Activated naive CD8-positive, alpha-beta T cell treated with anti-CD3 and anti-CD28 coated beads, Interleukin-2, amount 10 ng/mL, durations not matched to agents 7 days and 5 days (primary cell): Measurements from ENCODE around the gene GIPR. TPM values are rescaled to one million over a fixed set of nuclear protein-coding genes. Genes with fewer than 3 reads are reported as not detected.

Source experiments
- ATAC-seq: fragments of 150-1000 bp; cut with Tn5 transposase; one replicate; pipeline ENCODE4 v1.10.0; 2021; ENCODE audit warnings: low read depth, moderate library complexity
- POLR2A ChIA-PET: fragments of 350-600 bp; sonication (Branson Sonifier 250); formaldehyde crosslinking; loops from one replicate; lab custom pipeline; 2021; ENCODE audit warnings: antibody characterized with exemption; lab: Charles Lee
- DNase-seq: peaks from one replicate; pipeline ENCODE4 v3.0.0; 2021
- H3K27ac Mint-ChIP-seq: one replicate; pipeline ENCODE4 v1.8.0; 2022; ENCODE audit warnings: mild to moderate bottlenecking, mixed read lengths
- H3K27me3 Mint-ChIP-seq: one replicate; pipeline ENCODE4 v1.8.0; 2022; ENCODE audit warnings: mild to moderate bottlenecking, moderate library complexity, mixed read lengths
- H3K36me3 Mint-ChIP-seq: one replicate; pipeline ENCODE4 v1.8.0; 2021; ENCODE audit warnings: mild to moderate bottlenecking, mixed read lengths
- H3K4me1 Mint-ChIP-seq: one replicate; pipeline ENCODE4 v1.8.0; 2021; ENCODE audit warnings: mixed read lengths
- H3K4me3 Mint-ChIP-seq: one replicate; pipeline ENCODE4 v1.8.0; 2022; ENCODE audit warnings: mild to moderate bottlenecking, moderate library complexity, mixed read lengths
- H3K9me3 Mint-ChIP-seq: one replicate; pipeline ENCODE4 v1.8.0; 2021; ENCODE audit warnings: mixed read lengths
- total RNA-seq, 2 experiments: library from RNA; stranded (reverse); gene quantifications; one replicate each; pipeline ENCODE4 v1.2.3, GENCODE V29; 2021

GIPR gene
- total RNA-seq, 2 experiments from 2014 or later: 18.4 to 19.3 TPM

DNA sequence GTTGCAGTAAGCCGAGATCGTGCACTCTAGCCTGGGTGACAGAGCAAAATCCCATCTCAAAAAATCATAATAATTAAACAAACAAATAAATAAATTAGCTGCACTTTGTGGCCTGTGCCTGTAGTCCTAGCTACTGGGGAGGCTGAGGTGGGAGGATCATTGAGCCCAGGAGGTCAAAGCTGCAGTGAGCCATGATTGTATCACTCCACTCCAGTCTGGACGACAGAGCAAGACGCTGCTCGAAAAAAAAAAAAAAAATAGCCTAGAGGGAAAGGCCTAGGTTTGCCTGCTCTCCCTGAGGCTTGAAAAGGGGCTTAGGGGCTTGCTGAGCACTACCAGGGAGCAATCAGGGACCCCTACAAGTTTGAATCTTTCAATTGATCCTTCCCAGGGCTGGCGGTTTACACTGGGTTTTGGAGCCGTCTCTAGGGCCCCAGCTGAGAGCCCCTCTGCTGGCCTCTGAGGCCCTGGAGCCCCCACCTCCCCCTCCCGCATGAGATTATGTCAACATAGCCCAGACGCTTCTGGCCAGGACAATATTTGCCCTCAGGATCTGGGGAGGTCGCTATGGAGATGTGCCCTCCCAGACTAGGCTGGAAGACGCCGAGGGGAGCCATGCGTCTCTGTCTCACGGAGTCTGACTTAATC lies 10.4 kb upstream of the GIPR start:
- peaks cover 6% of the 10 kb centered on the region for H3K27me3 Mint-ChIP-seq
- ATAC-seq: no peak
- H3K4me3 Mint-ChIP-seq: no peak overlapping the region
- POLR2A ChIA-PET: interaction anchor here (0.6 kb wide), 1 partner anchor 656 kb away, joined by 4 read pairs; no protein-coding TSS in a partner anchor
- DNase-seq: no peak
- H3K36me3 Mint-ChIP-seq: no peaks in the 10 kb centered on the region
- H3K4me1 Mint-ChIP-seq: no peaks in the 10 kb centered on the region
- no peak overlapping the region for H3K27ac Mint-ChIP-seq
- H3K9me3 Mint-ChIP-seq: no peaks in the 10 kb centered on the region

DNA sequence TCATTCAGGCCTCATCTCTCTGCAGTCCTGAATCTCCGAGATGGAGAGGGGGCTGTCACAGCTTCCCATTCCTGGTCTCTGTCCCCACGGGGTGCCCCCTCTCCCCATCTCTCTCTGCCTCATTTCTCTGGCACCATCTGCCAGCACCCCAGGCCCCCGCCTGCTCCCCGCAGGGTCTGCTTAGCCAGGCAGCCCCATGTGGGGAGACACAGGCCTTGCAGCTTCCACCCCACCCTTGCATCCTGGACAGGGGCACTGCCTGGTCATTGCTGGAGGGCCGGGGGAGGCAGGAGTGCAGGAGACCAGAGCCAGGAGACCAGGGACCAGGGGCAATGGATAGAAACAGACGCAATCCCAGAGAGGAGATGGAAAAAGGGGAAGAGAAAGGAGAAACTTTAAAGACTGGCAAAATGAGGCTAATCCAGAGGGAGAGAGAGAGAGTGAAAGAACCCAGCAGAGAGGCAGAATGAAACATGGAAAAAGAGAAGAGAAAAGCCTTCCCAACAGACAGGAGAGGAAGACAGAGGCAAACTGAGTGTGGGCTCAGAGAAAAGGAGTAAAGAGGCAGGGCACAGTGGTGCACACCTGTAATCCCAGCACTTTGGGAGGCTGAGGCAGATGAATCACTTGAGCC lies 8.8 kb upstream of the GIPR start:
- H3K9me3 Mint-ChIP-seq: no peaks in the 10 kb centered on the region
- H3K36me3 Mint-ChIP-seq: no peaks in the 10 kb centered on the region
- POLR2A ChIA-PET: no interaction called here
- no peak overlapping the region for H3K27ac Mint-ChIP-seq
- H3K4me3 Mint-ChIP-seq: no peak overlapping the region
- ATAC-seq (no peak), DNase-seq (no peak)
- peaks cover 9% of the 10 kb centered on the region for H3K27me3 Mint-ChIP-seq
- H3K4me1 Mint-ChIP-seq: peaks cover 3% of the 10 kb centered on the region

DNA sequence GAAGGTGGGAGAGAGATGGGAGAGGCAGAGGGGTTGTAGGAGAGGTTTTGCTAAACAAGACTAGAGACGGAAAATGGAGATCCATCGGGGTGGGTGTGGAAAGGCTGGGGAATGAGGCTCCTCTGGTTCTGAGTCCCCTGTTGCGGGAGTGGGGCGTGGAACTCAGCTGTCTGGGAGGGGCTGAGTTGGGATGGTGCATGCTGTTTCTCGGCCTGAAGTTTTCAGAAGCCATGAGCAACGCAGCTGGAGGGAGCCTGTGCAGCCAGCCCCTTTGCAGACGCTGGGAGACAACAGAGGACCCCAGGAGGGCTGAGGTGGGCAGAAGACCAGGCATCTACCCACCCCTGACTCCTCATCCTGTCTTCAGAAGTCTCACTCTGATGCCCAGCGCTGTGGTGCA lies 7.4 kb upstream of the GIPR start:
- no peak overlapping the region for H3K27ac Mint-ChIP-seq
- no peaks in the 10 kb centered on the region for H3K36me3 Mint-ChIP-seq
- POLR2A ChIA-PET: no interaction called here
- DNase-seq (no peak), ATAC-seq (no peak)
- no peak overlapping the region for H3K4me3 Mint-ChIP-seq
- H3K9me3 Mint-ChIP-seq: no peaks in the 10 kb centered on the region
- peaks cover 3% of the 10 kb centered on the region for H3K4me1 Mint-ChIP-seq
- H3K27me3 Mint-ChIP-seq: peaks cover 9% of the 10 kb centered on the region

GRCh38 chr19:45663800-45664199 lies 4.2 kb upstream of the GIPR start:
- Mint-ChIP-seq H3K27me3 (peaks cover 9% of the 10 kb centered on the region), H3K9me3 (no peaks in the 10 kb centered on the region), H3K4me1 (peaks cover 14% of the 10 kb centered on the region), H3K4me3 (no peak overlapping the region), H3K27ac (no peak overlapping the region), H3K36me3 (no peaks in the 10 kb centered on the region)
- POLR2A ChIA-PET: interaction anchor here (0.7 kb wide), 1 partner anchor 18 kb away, joined by 3 read pairs; no protein-coding TSS in a partner anchor
- ATAC-seq: no peak
- DNase-seq: no peak

DNA sequence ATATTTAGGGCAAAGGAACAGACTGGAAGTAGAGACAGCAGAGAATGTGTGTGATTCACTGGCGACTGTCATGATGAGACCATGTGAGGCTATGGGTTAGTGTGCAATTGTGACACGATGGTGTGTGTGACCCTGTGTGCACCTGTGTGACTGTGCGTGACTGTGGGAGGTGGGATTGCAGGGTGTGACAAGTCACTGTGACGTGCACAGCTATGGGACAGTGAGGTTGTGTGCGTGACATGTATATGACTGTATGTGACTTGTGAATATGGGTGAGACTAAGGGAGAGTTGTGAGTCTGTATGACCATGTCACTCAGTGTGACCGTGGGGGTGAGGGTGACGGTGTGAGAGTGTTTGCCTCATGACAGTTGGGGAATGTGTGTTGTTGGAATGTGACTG lies 3.4 kb upstream of the GIPR start:
- peaks cover 11% of the 10 kb centered on the region for H3K27me3 Mint-ChIP-seq
- H3K9me3 Mint-ChIP-seq: no peaks in the 10 kb centered on the region
- POLR2A ChIA-PET: no interaction called here
- H3K4me1 Mint-ChIP-seq: peaks cover 18% of the 10 kb centered on the region
- no peak overlapping the region for H3K4me3 Mint-ChIP-seq
- ATAC-seq (no peak), DNase-seq (no peak)
- no peaks in the 10 kb centered on the region for H3K36me3 Mint-ChIP-seq
- no peak overlapping the region for H3K27ac Mint-ChIP-seq

GRCh38 chr19:45668342-45668871 lies 386 bp downstream of the GIPR start:
- ATAC-seq (peak; percentile 8), DNase-seq (peak; percentile 56)
- Mint-ChIP-seq H3K36me3 (no peaks in the 10 kb centered on the region), H3K27ac (peak overlapping the region; percentile 89), H3K4me1 (peaks cover 29% of the 10 kb centered on the region), H3K9me3 (no peaks in the 10 kb centered on the region), H3K27me3 (peaks cover 15% of the 10 kb centered on the region), H3K4me3 (peak overlapping the region; percentile 92)
- POLR2A ChIA-PET: interaction anchor here (0.8 to 1.4 kb wide), 4 partner anchors 8 to 27 kb away, joined by 3 to 6 read pairs (median 4); partner anchors contain the start of gene SNRPD2

- no peaks in the 10 kb centered on the region for H3K9me3 Mint-ChIP-seq
- POLR2A ChIA-PET: interaction anchor here (0.8 to 1.3 kb wide), 3 partner anchors 9 to 25 kb away, joined by 3 to 5 read pairs (median 5); partner anchors contain the start of genes QPCTL and SNRPD2
- peaks cover 26% of the 10 kb centered on the region for H3K4me1 Mint-ChIP-seq
- peak; percentile 22 for ATAC-seq
- H3K36me3 Mint-ChIP-seq: no peaks in the 10 kb centered on the region
- H3K27ac Mint-ChIP-seq: no peak overlapping the region
- DNase-seq: peak; percentile 89
- H3K27me3 Mint-ChIP-seq: peaks cover 17% of the 10 kb centered on the region
- peak overlapping the region; percentile 92 for H3K4me3 Mint-ChIP-seq
These were observed 2.8 kb downstream of the GIPR start for GRCh38 chr19:45670670-45671453.

- H3K4me1 Mint-ChIP-seq: peaks cover 14% of the 10 kb centered on the region
These were observed 6.9 kb downstream of the GIPR start for GRCh38 chr19:45674946-45675345.

DNA sequence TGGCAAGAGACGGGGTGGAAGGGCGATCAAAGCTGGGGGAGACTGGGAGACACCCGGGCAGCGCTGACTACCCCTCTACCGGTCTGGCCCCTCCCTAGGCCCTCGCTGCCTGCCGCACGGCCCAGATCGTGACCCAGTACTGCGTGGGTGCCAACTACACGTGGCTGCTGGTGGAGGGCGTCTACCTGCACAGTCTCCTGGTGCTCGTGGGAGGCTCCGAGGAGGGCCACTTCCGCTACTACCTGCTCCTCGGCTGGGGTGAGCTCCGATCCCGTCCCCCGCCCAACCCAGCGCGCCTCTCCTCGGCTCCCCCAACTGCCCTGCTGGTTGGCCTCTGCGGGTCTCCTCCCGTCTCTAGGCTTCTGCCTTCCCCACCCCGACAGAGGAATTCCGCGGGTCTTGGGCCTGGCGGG lies 8.8 kb downstream of the GIPR start:
- peaks cover 11% of the 10 kb centered on the region for H3K4me1 Mint-ChIP-seq
- peak; percentile 65 for DNase-seq
- POLR2A ChIA-PET: interaction anchor here (1.1 to 2.6 kb wide), 3 partner anchors 15 to 41 kb away, joined by 3 to 18 read pairs (median 7); partner anchors contain the start of genes QPCTL and SNRPD2
- no peaks in the 10 kb centered on the region for H3K9me3 Mint-ChIP-seq
- H3K27ac Mint-ChIP-seq: peak overlapping the region; percentile 34
- no peaks in the 10 kb centered on the region for H3K36me3 Mint-ChIP-seq
- H3K27me3 Mint-ChIP-seq: peaks cover 6% of the 10 kb centered on the region
- H3K4me3 Mint-ChIP-seq: peak overlapping the region; percentile 89
- peak; percentile 49 for ATAC-seq

More at GRCh38 chr19:45674946-45675345, 6.9 kb downstream of the GIPR start:
- no peak for DNase-seq
- Mint-ChIP-seq H3K36me3 (no peaks in the 10 kb centered on the region), H3K27me3 (peaks cover 18% of the 10 kb centered on the region), H3K27ac (no peak overlapping the region), H3K9me3 (no peaks in the 10 kb centered on the region), H3K4me3 (no peak overlapping the region)
- POLR2A ChIA-PET: no interaction called here
- no peak for ATAC-seq

DNA sequence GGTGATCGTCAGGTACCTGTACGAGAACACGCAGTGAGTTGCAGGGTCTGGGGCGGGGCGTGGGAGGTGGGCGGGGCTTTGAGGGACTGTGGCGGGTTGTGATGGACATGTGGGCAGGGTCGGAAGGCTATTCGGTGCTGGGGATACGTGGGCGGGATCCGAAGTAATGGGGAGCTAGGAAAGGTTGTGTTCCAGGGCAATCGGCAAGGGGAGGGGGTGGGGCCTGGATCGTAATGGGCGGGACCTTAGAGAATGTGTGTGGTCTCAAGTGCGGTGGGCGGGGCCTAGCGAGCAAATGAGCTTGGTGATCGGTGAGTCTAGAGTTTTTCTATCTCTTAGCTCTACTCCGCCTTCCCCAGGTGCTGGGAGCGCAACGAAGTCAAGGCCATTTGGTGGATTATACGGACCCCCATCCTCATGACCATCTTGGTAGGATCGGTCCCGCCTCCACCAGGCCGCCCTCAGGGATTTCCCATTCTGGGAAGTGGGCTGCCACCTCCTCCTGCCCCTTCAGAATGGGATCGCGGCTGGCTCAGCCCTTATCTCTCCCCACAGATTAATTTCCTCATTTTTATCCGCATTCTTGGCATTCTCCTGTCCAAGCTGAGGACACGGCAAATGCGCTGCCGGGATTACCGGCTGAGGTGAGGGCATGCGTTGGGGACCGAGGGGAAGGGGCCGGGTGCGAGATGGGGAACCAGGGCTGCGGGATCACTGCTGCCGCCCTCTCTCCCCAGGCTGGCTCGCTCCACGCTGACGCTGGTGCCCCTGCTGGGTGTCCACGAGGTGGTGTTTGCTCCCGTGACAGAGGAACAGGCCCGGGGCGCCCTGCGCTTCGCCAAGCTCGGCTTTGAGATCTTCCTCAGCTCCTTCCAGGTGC lies 9.6 kb downstream of the GIPR start:
- POLR2A ChIA-PET: interaction anchor here (0.7 to 2.6 kb wide), 4 partner anchors 10 to 40 kb away, joined by 3 to 18 read pairs (median 5); partner anchors contain the start of genes GIPR, QPCTL and SNRPD2
- H3K4me3 Mint-ChIP-seq: peak overlapping the region; percentile 89
- peak overlapping the region; percentile 80 for H3K27ac Mint-ChIP-seq
- peaks cover 6% of the 10 kb centered on the region for H3K27me3 Mint-ChIP-seq
- H3K9me3 Mint-ChIP-seq: no peaks in the 10 kb centered on the region
- peak; percentile 59 for ATAC-seq
- H3K4me1 Mint-ChIP-seq: peaks cover 13% of the 10 kb centered on the region
- DNase-seq: peak; percentile 82
- H3K36me3 Mint-ChIP-seq: no peaks in the 10 kb centered on the region

DNA sequence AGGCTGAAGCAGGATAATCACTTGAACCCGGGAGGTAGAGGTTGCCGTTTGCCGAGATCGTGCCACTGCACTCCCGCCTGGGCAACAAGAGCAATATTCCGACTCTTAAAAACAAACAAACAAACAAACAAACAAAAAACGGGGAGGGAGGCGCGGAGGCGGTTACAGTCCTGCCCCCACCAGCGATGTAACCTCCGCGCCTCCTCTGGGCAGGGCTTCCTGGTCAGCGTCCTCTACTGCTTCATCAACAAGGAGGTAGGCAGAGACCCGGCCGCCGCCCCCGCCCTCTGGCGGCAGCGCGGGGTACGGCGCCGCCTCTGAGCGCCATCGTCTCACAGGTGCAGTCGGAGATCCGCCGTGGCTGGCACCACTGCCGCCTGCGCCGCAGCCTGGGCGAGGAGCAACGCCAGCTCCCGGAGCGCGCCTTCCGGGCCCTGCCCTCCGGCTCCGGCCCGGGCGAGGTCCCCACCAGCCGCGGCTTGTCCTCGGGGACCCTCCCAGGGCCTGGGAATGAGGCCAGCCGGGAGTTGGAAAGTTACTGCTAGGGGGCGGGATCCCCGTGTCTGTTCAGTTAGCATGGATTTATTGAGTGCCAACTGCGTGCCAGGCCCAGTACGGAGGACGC lies 13.5 kb downstream of the GIPR start:
- H3K9me3 Mint-ChIP-seq: no peaks in the 10 kb centered on the region
- peak overlapping the region; percentile 88 for H3K27ac Mint-ChIP-seq
- H3K4me1 Mint-ChIP-seq: peaks cover 12% of the 10 kb centered on the region
- DNase-seq (peak; percentile 94), ATAC-seq (peak; percentile 88)
- peaks cover 2% of the 10 kb centered on the region for H3K27me3 Mint-ChIP-seq
- peak overlapping the region; percentile 86 for H3K4me3 Mint-ChIP-seq
- POLR2A ChIA-PET: interaction anchor here (0.6 to 1.6 kb wide), 3 partner anchors 11 to 250 kb away, joined by 3 to 5 read pairs (median 5); partner anchors contain the start of genes QPCTL and SNRPD2
- H3K36me3 Mint-ChIP-seq: peaks cover 5% of the 10 kb centered on the region

DNA sequence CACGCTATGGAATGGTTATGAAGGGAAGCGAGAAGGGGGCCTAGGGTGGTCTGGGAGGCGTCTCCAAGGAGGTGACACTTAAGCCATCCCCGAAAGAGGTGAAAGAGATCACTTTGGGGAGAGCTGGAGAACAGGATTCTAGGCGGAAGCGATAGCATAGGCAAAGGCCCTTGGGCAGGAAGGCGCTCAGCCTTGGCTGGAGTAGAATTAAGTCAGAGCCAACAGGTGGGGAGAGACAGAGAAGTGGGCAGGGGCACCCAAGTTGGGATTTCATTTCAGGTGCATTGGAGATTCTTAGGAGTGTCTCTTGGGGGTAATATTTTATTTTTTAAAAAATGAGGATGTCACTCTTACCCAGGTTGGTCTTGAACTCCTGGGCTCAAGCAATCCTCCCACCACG lies 14.1 kb downstream of the GIPR start:
- DNase-seq (no peak), ATAC-seq (no peak)
- no peaks in the 10 kb centered on the region for H3K9me3 Mint-ChIP-seq
- H3K27me3 Mint-ChIP-seq: no peaks in the 10 kb centered on the region
- H3K4me1 Mint-ChIP-seq: peaks cover 10% of the 10 kb centered on the region
- H3K27ac Mint-ChIP-seq: no peak overlapping the region
- peaks cover 8% of the 10 kb centered on the region for H3K36me3 Mint-ChIP-seq
- H3K4me3 Mint-ChIP-seq: no peak overlapping the region
- POLR2A ChIA-PET: interaction anchor here (1.0 to 1.6 kb wide), 4 partner anchors 10 to 680 kb away, joined by 3 to 5 read pairs (median 3); partner anchors contain the start of genes QPCTL and SNRPD2
